Calu3 (cell line): ENCODE measurements around the gene GRB10. TPM values are rescaled to one million over a fixed set of nuclear protein-coding genes. Genes with fewer than 3 reads are reported as not detected.

ENCODE experiments used
- BruUV-seq: library from RNA; stranded (reverse); fragments of 400-500 nt; replicated peaks from 2 replicates; lab custom pipeline; 2021; lab: Mats Ljungman, UMichigan
- CTCF ChIA-PET: fragments of 300-600 bp; sonication (Branson Sonifier 250); formaldehyde crosslinking; loops from one replicate; lab custom pipeline; 2022; ENCODE audit warnings: antibody characterized with exemption; lab: Charles Lee
- DNase-seq: peaks from one replicate; pipeline ENCODE4 v3.0.0; 2022
- H3K27ac Mint-ChIP-seq: one replicate; pipeline ENCODE4 v1.8.0; 2022; ENCODE audit warnings: mixed read lengths; ENCODE audit not compliant: unreplicated experiment
- H3K27me3 Mint-ChIP-seq: one replicate; pipeline ENCODE4 v1.8.0; 2022; ENCODE audit warnings: mixed read lengths; ENCODE audit not compliant: unreplicated experiment
- H3K36me3 Mint-ChIP-seq: one replicate; pipeline ENCODE4 v1.8.0; 2022; ENCODE audit warnings: mild to moderate bottlenecking, moderate library complexity, mixed read lengths; ENCODE audit not compliant: insufficient read depth, unreplicated experiment
- H3K4me1 Mint-ChIP-seq: one replicate; pipeline ENCODE4 v1.8.0; 2022; ENCODE audit warnings: mild to moderate bottlenecking, low read depth, mixed read lengths; ENCODE audit not compliant: unreplicated experiment
- H3K4me3 Mint-ChIP-seq: one replicate; pipeline ENCODE4 v1.8.0; 2022; ENCODE audit warnings: mild to moderate bottlenecking, low read depth, moderate library complexity, mixed read lengths; ENCODE audit not compliant: unreplicated experiment
- H3K9me3 Mint-ChIP-seq: one replicate; pipeline ENCODE4 v1.8.0; 2022; ENCODE audit warnings: low read depth, mixed read lengths; ENCODE audit not compliant: unreplicated experiment
- CTCF ChIP-seq: fragments of 200-600 bp; IDR thresholded peaks from one replicate; pipeline ENCODE4 v1.8.0; 2022; ENCODE audit warnings: antibody characterized with exemption; ENCODE audit not compliant: unreplicated experiment
- intact Hi-C: fragments of 100-400 bp; cut with micrococcal nuclease; formaldehyde crosslinking; loops from one replicate; pipeline ENCODE4 v1.10.0; 2022; ENCODE audit not compliant: unreplicated experiment
- total RNA-seq: library from RNA; stranded (reverse); gene quantifications from 2 replicates; pipeline ENCODE4 v1.2.3, GENCODE V29; 2022

Gene GRB10
- total RNA-seq, 1 experiment from 2014 or later = 90.6 TPM

- no peaks in the 10 kb centered on the region for H3K9me3 Mint-ChIP-seq
- DNase-seq = no peak
- H3K27ac Mint-ChIP-seq = no peak overlapping the region
- no peak overlapping the region for H3K4me3 Mint-ChIP-seq
- no peak for TF ChIP-seq CTCF
- H3K27me3 Mint-ChIP-seq = no peaks in the 10 kb centered on the region
- intact Hi-C loops = no loop called here
- peaks cover 10% of the 10 kb centered on the region for H3K36me3 Mint-ChIP-seq
- no TSS peak for BruUV-seq
- H3K4me1 Mint-ChIP-seq = peaks cover 16% of the 10 kb centered on the region
- CTCF ChIA-PET = no interaction called here
Observed at GRCh38 chr7:50721160-50721559, 61.5 kb downstream of the GRB10 start.

- intact Hi-C loops = no loop called here
- TF ChIP-seq CTCF = no peak
- H3K4me1 Mint-ChIP-seq = peaks cover 24% of the 10 kb centered on the region
- H3K4me3 Mint-ChIP-seq = no peak overlapping the region
- H3K36me3 Mint-ChIP-seq = peaks cover 10% of the 10 kb centered on the region
- no peak for DNase-seq
- CTCF ChIA-PET = interaction anchor here (0.7 to 1.3 kb wide), 3 partner anchors 19 to 228 kb away, joined by 3 to 5 read pairs (median 3); no protein-coding TSS in a partner anchor
- BruUV-seq = no TSS peak
- no peaks in the 10 kb centered on the region for H3K27me3 Mint-ChIP-seq
- H3K27ac Mint-ChIP-seq = no peak overlapping the region
- H3K9me3 Mint-ChIP-seq = no peaks in the 10 kb centered on the region
Observed at GRCh38 chr7:50720295-50720694, 62.4 kb downstream of the GRB10 start.

- no peak for TF ChIP-seq CTCF
- Mint-ChIP-seq H3K36me3 (peaks cover 17% of the 10 kb centered on the region), H3K9me3 (no peaks in the 10 kb centered on the region), H3K4me3 (no peak overlapping the region), H3K27ac (no peak overlapping the region), H3K4me1 (peaks cover 34% of the 10 kb centered on the region), H3K27me3 (no peaks in the 10 kb centered on the region)
- BruUV-seq = no TSS peak
- CTCF ChIA-PET = interaction anchor here (0.5 kb wide), 1 partner anchor 30 kb away, joined by 4 read pairs; no protein-coding TSS in a partner anchor
- DNase-seq = no peak
- intact Hi-C loops = no loop called here
Observed at GRCh38 chr7:50718876-50719275, 63.8 kb downstream of the GRB10 start.

- Mint-ChIP-seq H3K9me3 (no peaks in the 10 kb centered on the region), H3K27me3 (no peaks in the 10 kb centered on the region), H3K4me3 (no peak overlapping the region), H3K36me3 (peaks cover 20% of the 10 kb centered on the region), H3K4me1 (peaks cover 40% of the 10 kb centered on the region), H3K27ac (no peak overlapping the region)
- TF ChIP-seq CTCF = no peak
- DNase-seq = no peak
- BruUV-seq = no TSS peak
- intact Hi-C loops = no loop called here
- CTCF ChIA-PET = no interaction called here
Observed at GRCh38 chr7:50718311-50718710, 64.4 kb downstream of the GRB10 start.
